ENCODE data around the gene SMYD3. TPM values are rescaled to one million over a fixed set of nuclear protein-coding genes. Genes with fewer than 3 reads are reported as not detected.

SMYD3 gene
- total RNA-seq, 1 donor from 2014 or later: 29.3 TPM

DNA sequence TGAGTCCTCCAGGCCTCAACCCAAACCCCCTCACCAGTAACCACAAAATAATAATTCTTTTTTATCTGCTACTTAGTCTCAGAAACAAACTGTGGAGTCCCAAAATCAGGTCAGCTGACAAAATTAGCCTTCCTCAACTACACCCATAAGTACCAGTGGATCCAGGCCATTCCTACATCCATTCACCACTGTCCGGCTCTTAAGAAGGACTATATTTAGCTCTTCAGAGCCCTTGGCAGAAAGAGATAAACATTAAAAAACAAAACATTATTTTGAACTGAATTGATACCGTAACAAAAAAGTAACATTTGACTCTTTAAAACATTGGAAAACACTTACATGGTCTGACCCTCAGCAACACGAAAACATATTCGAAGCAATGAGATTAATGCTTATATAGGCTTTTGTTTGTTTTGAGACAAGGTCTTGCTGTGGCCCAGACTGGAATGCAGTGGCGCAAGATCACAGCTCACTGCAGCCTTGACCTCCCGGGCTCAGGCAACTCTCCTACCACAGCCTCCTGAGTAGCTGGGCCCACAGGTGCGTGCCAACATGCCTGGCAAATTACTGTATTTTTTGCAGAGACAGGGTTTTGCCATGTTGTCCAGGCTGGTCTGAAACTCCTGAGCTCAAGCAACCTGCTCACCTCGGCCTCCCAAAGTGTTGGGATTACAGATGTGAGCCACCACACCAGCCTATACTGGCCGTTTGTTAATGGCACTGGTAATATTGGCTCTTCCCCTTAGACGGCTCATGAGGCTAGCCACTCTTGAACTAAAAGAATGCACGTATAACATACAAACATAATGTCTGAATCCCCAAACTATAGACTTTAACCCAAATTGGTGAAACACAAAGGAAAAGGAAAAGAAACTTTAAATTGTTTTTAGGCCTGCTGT is 330.7 kb downstream of the SMYD3 start:
- Mint-ChIP-seq H3K4me1 (ENCODE audit: low read depth) (peaks cover 16% of the 10 kb centered on the region), H3K36me3 (ENCODE audit: low read depth) (peaks cover 1% of the 10 kb centered on the region)
- TF ChIP-seq, protein P1, sequence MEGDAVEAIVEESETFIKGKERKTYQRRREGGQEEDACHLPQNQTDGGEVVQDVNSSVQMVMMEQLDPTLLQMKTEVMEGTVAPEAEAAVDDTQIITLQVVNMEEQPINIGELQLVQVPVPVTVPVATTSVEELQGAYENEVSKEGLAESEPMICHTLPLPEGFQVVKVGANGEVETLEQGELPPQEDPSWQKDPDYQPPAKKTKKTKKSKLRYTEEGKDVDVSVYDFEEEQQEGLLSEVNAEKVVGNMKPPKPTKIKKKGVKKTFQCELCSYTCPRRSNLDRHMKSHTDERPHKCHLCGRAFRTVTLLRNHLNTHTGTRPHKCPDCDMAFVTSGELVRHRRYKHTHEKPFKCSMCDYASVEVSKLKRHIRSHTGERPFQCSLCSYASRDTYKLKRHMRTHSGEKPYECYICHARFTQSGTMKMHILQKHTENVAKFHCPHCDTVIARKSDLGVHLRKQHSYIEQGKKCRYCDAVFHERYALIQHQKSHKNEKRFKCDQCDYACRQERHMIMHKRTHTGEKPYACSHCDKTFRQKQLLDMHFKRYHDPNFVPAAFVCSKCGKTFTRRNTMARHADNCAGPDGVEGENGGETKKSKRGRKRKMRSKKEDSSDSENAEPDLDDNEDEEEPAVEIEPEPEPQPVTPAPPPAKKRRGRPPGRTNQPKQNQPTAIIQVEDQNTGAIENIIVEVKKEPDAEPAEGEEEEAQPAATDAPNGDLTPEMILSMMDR (IDR thresholded peaks at IDR 0.05): no peak

DNA sequence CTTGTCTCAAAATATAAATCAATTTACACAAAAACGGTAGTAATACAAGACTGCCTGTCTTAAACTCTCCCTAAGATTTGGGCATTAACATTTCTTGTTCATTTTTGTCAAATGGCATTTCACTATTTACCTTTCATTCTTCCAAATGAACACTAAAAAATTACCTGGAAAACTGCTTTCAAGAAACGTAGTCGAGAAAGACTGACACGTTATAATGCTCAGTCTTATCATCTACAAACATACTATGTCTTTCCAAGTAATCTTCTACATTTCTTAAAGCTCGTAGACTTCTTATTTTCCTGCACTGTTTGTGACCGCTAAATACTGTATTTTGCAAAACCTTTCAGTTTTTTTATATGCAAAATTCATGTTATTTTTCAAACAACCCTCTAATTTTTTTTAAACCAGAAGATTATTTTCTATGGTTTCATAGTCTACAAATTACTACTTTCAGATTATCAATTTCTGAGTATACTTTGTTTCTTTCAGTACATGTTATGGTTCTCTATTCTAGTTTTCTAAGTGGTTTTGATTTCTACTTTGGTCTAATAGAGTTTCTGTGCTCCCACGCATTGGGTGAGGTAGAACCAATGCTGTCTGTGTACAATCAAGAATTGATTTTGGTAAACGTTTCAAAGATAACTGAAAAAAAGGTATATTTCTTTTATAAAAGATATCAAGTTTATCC is 336.4 kb downstream of the SMYD3 start:
- TF ChIP-seq, protein P1 (IDR thresholded peaks at IDR 0.05): no peak
- Mint-ChIP-seq H3K9me3 (ENCODE audit: low read depth) (no peaks in the 10 kb centered on the region), H3K4me3 (ENCODE audit: unreplicated experiment) (no peak overlapping the region), H3K27me3 (ENCODE audit: low read depth) (no peaks in the 10 kb centered on the region), H3K36me3 (ENCODE audit: low read depth) (no peaks in the 10 kb centered on the region), H3K4me1 (ENCODE audit: low read depth) (no peaks in the 10 kb centered on the region), H3K27ac (ENCODE audit: unreplicated experiment) (no peak overlapping the region)
- no peak for DNase-seq (ENCODE audit: low spot score)

More for the DNA sequence above, 330.7 kb downstream of the SMYD3 start:
- H3K27ac Mint-ChIP-seq (ENCODE audit: unreplicated experiment): peak overlapping the region; percentile 45
- DNase-seq (ENCODE audit: low spot score): no peak
- H3K9me3 Mint-ChIP-seq (ENCODE audit: low read depth): no peaks in the 10 kb centered on the region
- H3K27me3 Mint-ChIP-seq (ENCODE audit: low read depth): no peaks in the 10 kb centered on the region
- no peak overlapping the region for H3K4me3 Mint-ChIP-seq (ENCODE audit: unreplicated experiment)

DNA sequence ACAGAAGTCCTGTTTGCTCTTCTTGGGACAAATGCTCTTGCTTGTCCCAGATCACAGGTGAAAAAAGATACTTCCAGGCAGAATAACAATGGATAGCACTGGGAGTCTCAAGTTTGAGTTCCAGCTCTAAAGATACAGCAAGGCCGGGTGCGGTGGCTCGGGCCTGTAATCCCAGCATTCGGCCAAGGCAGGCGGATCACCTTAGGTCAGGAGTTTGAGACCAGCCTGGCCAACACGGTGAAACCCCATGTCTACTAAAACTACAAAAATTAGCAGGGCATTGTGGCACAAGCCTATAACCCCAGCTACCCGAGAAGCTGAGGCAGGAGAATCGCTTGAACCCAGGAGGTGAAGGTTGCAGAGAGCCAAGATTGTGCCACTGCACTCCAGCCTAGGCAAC is 337.6 kb downstream of the SMYD3 start:
- TF ChIP-seq, protein P1 (IDR thresholded peaks at IDR 0.05): no peak
- H3K9me3 Mint-ChIP-seq (ENCODE audit: low read depth): no peaks in the 10 kb centered on the region
- H3K4me1 Mint-ChIP-seq (ENCODE audit: low read depth): no peaks in the 10 kb centered on the region
- no peak overlapping the region for H3K27ac Mint-ChIP-seq (ENCODE audit: unreplicated experiment)
- H3K36me3 Mint-ChIP-seq (ENCODE audit: low read depth): no peaks in the 10 kb centered on the region
- H3K4me3 Mint-ChIP-seq (ENCODE audit: unreplicated experiment): no peak overlapping the region
- no peaks in the 10 kb centered on the region for H3K27me3 Mint-ChIP-seq (ENCODE audit: low read depth)
- DNase-seq (ENCODE audit: low spot score): no peak

DNA sequence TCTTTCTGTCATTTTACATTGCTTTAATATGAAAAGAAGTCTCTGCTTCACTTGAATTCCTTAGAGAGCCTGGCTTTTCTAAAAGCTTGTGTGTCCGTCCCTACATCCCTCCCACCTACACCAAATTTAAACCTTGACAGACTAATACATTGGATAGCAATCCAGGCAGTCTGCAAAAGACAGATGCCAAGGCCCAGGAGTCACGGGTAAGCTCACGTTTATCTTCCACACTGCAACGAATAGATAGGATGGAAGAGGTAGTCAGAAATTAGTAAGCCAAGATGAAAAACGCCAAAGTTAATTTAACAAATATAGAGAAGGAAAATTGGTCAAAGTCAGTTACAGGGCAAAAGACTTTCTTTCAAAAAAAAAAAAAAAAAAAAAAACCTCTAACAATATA is 338.1 kb downstream of the SMYD3 start:
- no peak overlapping the region for H3K4me3 Mint-ChIP-seq (ENCODE audit: unreplicated experiment)
- no peaks in the 10 kb centered on the region for H3K4me1 Mint-ChIP-seq (ENCODE audit: low read depth)
- H3K27ac Mint-ChIP-seq (ENCODE audit: unreplicated experiment): no peak overlapping the region
- no peaks in the 10 kb centered on the region for H3K36me3 Mint-ChIP-seq (ENCODE audit: low read depth)
- H3K9me3 Mint-ChIP-seq (ENCODE audit: low read depth): no peaks in the 10 kb centered on the region
- no peak for DNase-seq (ENCODE audit: low spot score)
- no peaks in the 10 kb centered on the region for H3K27me3 Mint-ChIP-seq (ENCODE audit: low read depth)
- TF ChIP-seq, protein P1 (IDR thresholded peaks at IDR 0.05): no peak

DNA sequence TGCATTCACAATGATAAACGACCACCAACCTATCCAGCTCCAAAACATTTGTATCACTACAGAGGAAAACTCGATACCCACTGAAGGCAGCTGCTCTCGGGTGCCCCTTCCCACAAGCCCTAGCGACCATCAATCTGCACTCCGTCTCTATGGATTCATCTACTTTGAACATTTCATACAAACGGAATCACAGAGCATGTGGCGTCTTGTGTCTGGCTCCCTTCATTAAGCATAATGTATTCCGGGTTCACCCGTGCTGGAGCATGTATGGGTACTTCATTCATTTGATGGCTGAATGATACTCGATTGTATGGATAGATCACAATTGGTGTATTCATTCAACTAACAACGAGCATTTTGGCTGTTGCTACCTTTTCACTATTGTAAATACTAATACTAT is 340.2 kb downstream of the SMYD3 start:
- Mint-ChIP-seq H3K9me3 (ENCODE audit: low read depth) (no peaks in the 10 kb centered on the region), H3K27ac (ENCODE audit: unreplicated experiment) (no peak overlapping the region), H3K36me3 (ENCODE audit: low read depth) (no peaks in the 10 kb centered on the region), H3K27me3 (ENCODE audit: low read depth) (no peaks in the 10 kb centered on the region), H3K4me3 (ENCODE audit: unreplicated experiment) (no peak overlapping the region), H3K4me1 (ENCODE audit: low read depth) (peaks cover 3% of the 10 kb centered on the region)
- DNase-seq (ENCODE audit: low spot score): no peak
- TF ChIP-seq, protein P1 (IDR thresholded peaks at IDR 0.05): no peak
